Amniotic stem cell (primary cell): Measurements from ENCODE around the gene NPAS3.

ENCODE experiments used
- DNase-seq: peaks from one replicate; lab custom pipeline; 2025; lab: John Stamatoyannopoulos, UW

Gene NPAS3

GRCh38 chr14:33586806-33587205 is 648.1 kb downstream of the NPAS3 start:
- no peak for DNase-seq

GRCh38 chr14:33587791-33588190 is 649.1 kb downstream of the NPAS3 start:
- DNase-seq, result no peak

- DNase-seq, result no peak
Observed at GRCh38 chr14:33588771-33589170, 650.1 kb downstream of the NPAS3 start.

- DNase-seq, result no peak
Observed at GRCh38 chr14:33589334-33589733, 650.7 kb downstream of the NPAS3 start.

GRCh38 chr14:33590891-33591630 is 652.4 kb downstream of the NPAS3 start:
- no peak for DNase-seq

- no peak for DNase-seq
Observed at GRCh38 chr14:33592297-33592696, 653.6 kb downstream of the NPAS3 start.

- no peak for DNase-seq
Observed at GRCh38 chr14:33596211-33597080, 657.8 kb downstream of the NPAS3 start.

GRCh38 chr14:33598582-33598981 is 659.9 kb downstream of the NPAS3 start:
- no peak for DNase-seq

- no peak for DNase-seq
Observed at GRCh38 chr14:33602396-33602795, 663.7 kb downstream of the NPAS3 start.

GRCh38 chr14:33606591-33606990 is 667.9 kb downstream of the NPAS3 start:
- no peak for DNase-seq

- DNase-seq, result no peak
Observed at GRCh38 chr14:33609582-33609981, 670.9 kb downstream of the NPAS3 start.

GRCh38 chr14:33610121-33610520 is 671.4 kb downstream of the NPAS3 start:
- DNase-seq, result no peak

- no peak for DNase-seq
Observed at GRCh38 chr14:33611405-33612196, 672.9 kb downstream of the NPAS3 start.

- no peak for DNase-seq
Observed at GRCh38 chr14:33612197-33612505, 673.5 kb downstream of the NPAS3 start.

- DNase-seq, result no peak
Observed at GRCh38 chr14:33617154-33617553, 678.5 kb downstream of the NPAS3 start.

- DNase-seq, result no peak
Observed at GRCh38 chr14:33618361-33619105, 679.9 kb downstream of the NPAS3 start.

GRCh38 chr14:33622496-33622895 is 683.8 kb downstream of the NPAS3 start:
- no peak for DNase-seq

GRCh38 chr14:33629792-33630191 is 691.1 kb downstream of the NPAS3 start:
- no peak for DNase-seq

GRCh38 chr14:33631021-33631420 is 692.3 kb downstream of the NPAS3 start:
- DNase-seq, result no peak

GRCh38 chr14:33631441-33631840 is 692.8 kb downstream of the NPAS3 start:
- no peak for DNase-seq

GRCh38 chr14:33634631-33635030 is 696.0 kb downstream of the NPAS3 start:
- no peak for DNase-seq

- DNase-seq, result no peak
Observed at GRCh38 chr14:33636716-33637115, 698.0 kb downstream of the NPAS3 start.
